Uterus (tissue), 4 donors: Measurements from ENCODE around the gene NEK4. TPM values are rescaled to one million over a fixed set of nuclear protein-coding genes. Genes with fewer than 3 reads are reported as not detected.

ENCODE experiments used
- DNase-seq, 2 donors: peaks; one replicate each; pipeline ENCODE4 v3.0.0-alpha.2; 2019 to 2020
- H3K27ac ChIP-seq, 2 donors: fragments of 200-600 bp; sonication (generic); 1 replicate in 1 of 2; 2 replicates in 1 of 2; pipeline ENCODE4 v1.5.1; 2016 to 2018
- H3K27me3 ChIP-seq, 2 donors: fragments of 200-600 bp; sonication (generic); one replicate each; pipeline ENCODE4 v1.5.1; 2018 to 2019; ENCODE audit warnings: control low read depth in 1 of 2
- H3K36me3 ChIP-seq, 2 donors: fragments of 200-600 bp; sonication (generic); one replicate each; pipeline ENCODE4 v1.5.1; 2019; ENCODE audit warnings: control low read depth in 1 of 2
- H3K4me1 ChIP-seq, 2 donors: fragments of 200-600 bp; sonication (generic); one replicate each; pipeline ENCODE4 v1.5.1; 2018 to 2019; ENCODE audit warnings: control low read depth in 1 of 2
- H3K4me3 ChIP-seq, 2 donors: fragments of 200-600 bp; sonication (generic); 1 replicate in 1 of 2; 2 replicates in 1 of 2; pipeline ENCODE4 v1.5.1; 2018 to 2019; ENCODE audit warnings: mild to moderate bottlenecking in 1 of 2
- H3K9me3 ChIP-seq, 2 donors: fragments of 200-600 bp; sonication (generic); one replicate each; pipeline ENCODE4 v1.5.1; 2019; ENCODE audit warnings: control low read depth in 1 of 2
- CTCF ChIP-seq, 4 experiments: fragments of 200-600 bp in 2 of 4; fragments of 450-650 bp in 2 of 4; sonication (generic) in 2 of 4; IDR thresholded peaks; one replicate each; pipeline ENCODE4 v1.5.1; 2016 to 2019; ENCODE audit warnings: antibody characterized with exemption in 4 of 4, mild to moderate bottlenecking in 2 of 4, moderate library complexity in 1 of 4
- POLR2A ChIP-seq, 2 donors: fragments of 450-650 bp; IDR thresholded peaks; one replicate each; pipeline ENCODE4 v1.6.1; 2016; ENCODE audit warnings: antibody characterized with exemption in 2 of 2, mild to moderate bottlenecking in 1 of 2, moderate library complexity in 1 of 2
- intact Hi-C: fragments of 100-400 bp; cut with DNase I; formaldehyde crosslinking; loops from one replicate; pipeline ENCODE4 v1.15.1; 2023; ENCODE audit warnings: low total_unique reads
- total RNA-seq, 4 donors: library from RNA; depleted of rRNA in 3 of 4; stranded (reverse); fragments of >200 nt in 3 of 4; gene quantifications; one replicate each; pipeline versions ENCODE4 v1.1.0 to v1.2.4, GENCODE V29; 2014 to 2023
- donor health status: DM: yes; HTN: yes; CAD: no.

Gene NEK4
- total RNA-seq, 4 donors from 2014 or later = 16.8 to 48.0 (median 37.7) TPM

- Histone ChIP-seq H3K27me3 (no peaks in the 10 kb centered on the region), H3K9me3 (no peaks in the 10 kb centered on the region), H3K36me3 (no peaks in the 10 kb centered on the region), H3K4me3 (no peak overlapping the region), H3K4me1 (no peaks in the 10 kb centered on the region), H3K27ac (no peak overlapping the region)
- TF ChIP-seq POLR2A (IDR thresholded peaks at IDR 0.05) = no peak
- TF ChIP-seq CTCF (IDR thresholded peaks at IDR 0.05) = no peak
- intact Hi-C loops = no loop called here
- DNase-seq = no peak
These were observed 27.0 kb downstream of the NEK4 start for GRCh38 chr3:52743721-52744120.

- Histone ChIP-seq H3K4me1 (no peaks in the 10 kb centered on the region), H3K27me3 (no peaks in the 10 kb centered on the region), H3K9me3 (no peaks in the 10 kb centered on the region), H3K36me3 (no peaks in the 10 kb centered on the region), H3K27ac (no peak overlapping the region), H3K4me3 (no peak overlapping the region)
- TF ChIP-seq POLR2A (IDR thresholded peaks at IDR 0.05) (no peak), CTCF (IDR thresholded peaks at IDR 0.05) (no peak)
- intact Hi-C loops = no loop called here
- DNase-seq = no peak
These were observed 27.6 kb downstream of the NEK4 start for GRCh38 chr3:52743152-52743551.

GRCh38 chr3:52742418-52743041, 28.2 kb downstream of the NEK4 start:
- no peaks in the 10 kb centered on the region for H3K27me3 ChIP-seq
- H3K9me3 ChIP-seq = no peaks in the 10 kb centered on the region
- no peaks in the 10 kb centered on the region for H3K4me1 ChIP-seq
- TF ChIP-seq CTCF (IDR thresholded peaks at IDR 0.05) (peak in 3 of 4 experiments; percentile 7 to 50 (median 28)), POLR2A (IDR thresholded peaks at IDR 0.05) (no peak)
- no peak overlapping the region for H3K4me3 ChIP-seq
- intact Hi-C loops = no loop called here
- no peak overlapping the region for H3K27ac ChIP-seq
- DNase-seq = no peak
- no peaks in the 10 kb centered on the region for H3K36me3 ChIP-seq

DNA sequence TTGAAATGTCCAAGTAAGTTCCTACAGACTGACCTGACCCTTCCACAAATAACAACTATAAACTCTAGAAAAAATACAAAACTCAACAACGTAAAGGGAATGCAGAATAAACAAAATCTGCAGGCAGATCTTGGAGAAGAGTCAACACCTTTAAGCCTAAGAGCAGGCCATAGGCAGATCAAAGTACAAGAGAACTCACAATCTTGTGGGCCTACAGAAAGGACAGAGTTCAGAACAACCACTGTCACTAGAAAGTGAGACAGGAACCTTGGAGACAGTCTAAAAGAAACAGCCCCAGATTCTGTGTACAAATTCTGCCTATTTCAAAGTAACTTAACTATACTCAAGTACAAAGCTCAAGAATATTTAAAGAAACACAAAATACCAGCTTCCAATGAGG, 31.0 kb downstream of the NEK4 start:
- H3K27ac ChIP-seq = no peak overlapping the region
- H3K4me3 ChIP-seq = no peak overlapping the region
- intact Hi-C loops = no loop called here
- H3K36me3 ChIP-seq = no peaks in the 10 kb centered on the region
- no peaks in the 10 kb centered on the region for H3K27me3 ChIP-seq
- DNase-seq = no peak
- no peak for TF ChIP-seq CTCF (IDR thresholded peaks at IDR 0.05)
- TF ChIP-seq POLR2A (IDR thresholded peaks at IDR 0.05) = no peak
- H3K4me1 ChIP-seq = no peaks in the 10 kb centered on the region
- H3K9me3 ChIP-seq = no peaks in the 10 kb centered on the region

DNA sequence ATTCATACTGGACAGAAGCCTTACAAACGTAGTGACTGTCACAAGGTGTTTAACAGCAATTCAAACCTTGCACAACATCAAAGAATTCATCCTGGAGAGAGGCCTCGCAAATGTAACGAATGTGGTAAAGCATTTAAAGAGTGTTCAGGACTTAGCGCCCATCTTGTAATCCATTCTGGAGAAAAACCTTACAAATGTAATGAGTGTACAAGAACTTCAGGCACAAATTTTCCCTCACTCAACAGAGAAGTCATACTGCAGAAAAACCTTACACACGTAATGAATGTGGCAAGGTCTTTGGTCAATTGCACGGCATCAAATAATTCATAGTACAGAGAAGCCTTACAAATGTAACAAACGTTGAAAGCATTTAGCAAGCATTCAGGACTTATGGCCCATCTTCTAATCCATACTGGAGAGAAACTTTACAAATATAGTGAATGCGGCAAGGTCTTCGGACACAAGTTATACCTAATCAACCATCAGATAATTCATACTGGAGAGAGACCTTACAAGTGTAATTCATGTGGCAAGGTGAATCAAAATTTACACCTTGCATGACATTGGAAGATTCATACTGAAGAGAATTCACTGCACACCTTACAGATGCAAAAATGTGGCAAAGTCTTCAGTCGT, 37.4 kb downstream of the NEK4 start:
- no peaks in the 10 kb centered on the region for H3K27me3 ChIP-seq
- no peaks in the 10 kb centered on the region for H3K9me3 ChIP-seq
- no peak for DNase-seq
- H3K27ac ChIP-seq = no peak overlapping the region
- H3K4me3 ChIP-seq = no peak overlapping the region
- intact Hi-C loops = no loop called here
- TF ChIP-seq POLR2A (IDR thresholded peaks at IDR 0.05) (no peak), CTCF (IDR thresholded peaks at IDR 0.05) (no peak)
- H3K36me3 ChIP-seq = no peaks in the 10 kb centered on the region
- no peaks in the 10 kb centered on the region for H3K4me1 ChIP-seq
